WERI-Rb-1 (cell line): ENCODE measurements around the gene RALGAPA2.

Experiments
- DNase-seq: peaks from one replicate; pipeline ENCODE4 v3.0.0-alpha.2; 2020
- H3K27ac ChIP-seq: fragments of 250-450 bp; sonication (Bioruptor Pico); 2 replicates; pipeline ENCODE4 v1.5.1; 2020; ENCODE audit warnings: mild to moderate bottlenecking, moderate library complexity
- H3K27me3 ChIP-seq: fragments of 250-450 bp; sonication (Bioruptor Pico); 2 replicates; pipeline ENCODE4 v1.5.1; 2021; ENCODE audit warnings: mild to moderate bottlenecking, low read depth, moderate library complexity; ENCODE audit not compliant: insufficient read depth, severe bottlenecking
- H3K36me3 ChIP-seq: fragments of 250-450 bp; sonication (Bioruptor Pico); 2 replicates; pipeline ENCODE4 v1.5.1; 2020; ENCODE audit warnings: mild to moderate bottlenecking, moderate library complexity
- H3K4me3 ChIP-seq: 2 replicates; pipeline ENCODE4 v1.5.1; 2011; ENCODE audit warnings: low read depth, mild to moderate bottlenecking, control low read depth, low read length
- H3K9me3 ChIP-seq: fragments of 250-450 bp; sonication (Bioruptor Pico); 2 replicates; pipeline ENCODE4 v1.5.1; 2021; ENCODE audit warnings: mild to moderate bottlenecking, moderate library complexity; ENCODE audit not compliant: severe bottlenecking
- CTCF ChIP-seq: IDR thresholded peaks from 2 replicates; pipeline ENCODE4 v1.5.1; 2011; ENCODE audit warnings: low read depth, mild to moderate bottlenecking, control low read depth, inconsistent platforms, low read length

Gene RALGAPA2

GRCh38 chr20:20691477-20692235 is 20.8 kb downstream of the RALGAPA2 start:
- H3K9me3 ChIP-seq, result no peaks in the 10 kb centered on the region
- no peak overlapping the region for H3K27ac ChIP-seq
- H3K36me3 ChIP-seq, result no peaks in the 10 kb centered on the region
- no peak for DNase-seq
- no peak for TF ChIP-seq CTCF
- H3K4me3 ChIP-seq, result no peak overlapping the region
- no peaks in the 10 kb centered on the region for H3K27me3 ChIP-seq

DNA sequence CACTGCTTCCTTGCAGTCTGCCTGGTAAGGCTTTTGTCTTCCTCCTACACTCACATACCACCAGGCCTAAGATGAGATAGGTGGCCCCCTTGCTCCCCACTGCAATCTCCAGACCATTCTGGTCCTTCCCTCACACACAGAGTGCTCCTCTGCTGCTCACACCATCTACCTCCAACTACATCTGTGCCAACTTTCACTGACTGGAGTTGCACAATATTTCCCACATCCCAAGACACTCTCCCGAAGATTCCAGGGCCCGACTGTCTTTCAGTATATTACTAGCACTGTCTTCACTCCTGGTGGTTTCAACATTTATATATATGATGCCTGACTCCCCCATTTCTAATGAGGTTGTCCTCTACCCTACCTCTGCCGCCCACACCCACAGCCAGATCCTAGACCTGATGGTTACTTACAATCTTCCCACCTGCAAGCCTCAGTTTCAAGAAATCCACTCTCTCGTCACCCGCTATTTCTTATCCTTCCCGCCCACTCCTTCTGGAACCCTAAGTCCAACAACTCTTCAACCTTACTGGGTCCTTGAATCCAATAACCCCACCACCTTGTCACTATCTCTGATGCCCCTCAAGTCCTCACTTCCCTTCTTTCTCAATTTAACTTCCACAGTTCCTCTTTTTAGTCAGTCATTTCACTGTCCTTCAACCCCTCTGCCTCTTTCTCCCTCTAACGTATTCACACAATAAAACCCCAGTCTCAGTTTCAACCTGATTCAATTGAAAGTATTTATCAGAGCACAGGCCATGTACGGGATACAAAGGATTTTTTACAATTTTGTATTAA is 21.6 kb downstream of the RALGAPA2 start:
- Histone ChIP-seq H3K9me3 (no peaks in the 10 kb centered on the region), H3K27me3 (no peaks in the 10 kb centered on the region), H3K36me3 (no peaks in the 10 kb centered on the region), H3K27ac (no peak overlapping the region), H3K4me3 (no peak overlapping the region)
- DNase-seq, result no peak
- TF ChIP-seq CTCF, result no peak

GRCh38 chr20:20687319-20687718 is 25.1 kb downstream of the RALGAPA2 start:
- no peaks in the 10 kb centered on the region for H3K36me3 ChIP-seq
- no peaks in the 10 kb centered on the region for H3K27me3 ChIP-seq
- DNase-seq, result no peak
- no peaks in the 10 kb centered on the region for H3K9me3 ChIP-seq
- no peak overlapping the region for H3K4me3 ChIP-seq
- H3K27ac ChIP-seq, result no peak overlapping the region
- TF ChIP-seq CTCF, result no peak

DNA sequence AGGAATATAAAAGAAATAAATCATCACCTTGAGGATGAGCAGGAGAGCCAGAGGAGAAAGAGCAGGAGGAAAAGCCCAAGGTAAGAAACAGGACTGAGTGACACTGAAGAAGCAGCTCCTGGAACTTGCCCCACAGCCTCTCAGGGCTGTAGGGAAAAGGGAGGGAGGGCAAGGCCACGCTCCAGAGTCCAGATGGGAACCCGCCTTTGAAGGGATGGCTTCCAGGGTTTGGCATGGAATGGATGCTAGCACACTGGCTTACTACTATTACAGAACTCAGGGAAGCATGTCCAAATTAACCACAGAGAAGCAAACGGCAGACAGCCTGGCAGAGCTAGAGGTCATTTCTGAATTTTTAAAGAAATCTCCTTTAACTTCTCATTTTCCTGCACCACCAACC is 26.8 kb downstream of the RALGAPA2 start:
- no peak for DNase-seq
- Histone ChIP-seq H3K9me3 (no peaks in the 10 kb centered on the region), H3K27ac (no peak overlapping the region), H3K36me3 (no peaks in the 10 kb centered on the region), H3K4me3 (no peak overlapping the region), H3K27me3 (no peaks in the 10 kb centered on the region)
- TF ChIP-seq CTCF, result no peak

GRCh38 chr20:20683481-20684321 is 28.7 kb downstream of the RALGAPA2 start:
- H3K9me3 ChIP-seq, result no peaks in the 10 kb centered on the region
- H3K36me3 ChIP-seq, result no peaks in the 10 kb centered on the region
- no peak for TF ChIP-seq CTCF
- no peak overlapping the region for H3K4me3 ChIP-seq
- no peak for DNase-seq
- H3K27me3 ChIP-seq, result no peaks in the 10 kb centered on the region
- no peak overlapping the region for H3K27ac ChIP-seq
